NCI-H1417 (cell line): ENCODE data around the gene BTBD19.
"Not testable (repeated sequence)": the region's sequence is repeated elsewhere in the genome, so short reads cannot be mapped to it uniquely, and the experiment has no call there.

Source experiments
- DNase-seq, 3 experiments: peaks; one replicate each; lab custom pipeline; 2025; lab: John Stamatoyannopoulos, UW

The BTBD19 gene

GRCh38 chr1:44787506-44787905 is 20.8 kb upstream of the BTBD19 start:
- DNase-seq, result no peak

DNA sequence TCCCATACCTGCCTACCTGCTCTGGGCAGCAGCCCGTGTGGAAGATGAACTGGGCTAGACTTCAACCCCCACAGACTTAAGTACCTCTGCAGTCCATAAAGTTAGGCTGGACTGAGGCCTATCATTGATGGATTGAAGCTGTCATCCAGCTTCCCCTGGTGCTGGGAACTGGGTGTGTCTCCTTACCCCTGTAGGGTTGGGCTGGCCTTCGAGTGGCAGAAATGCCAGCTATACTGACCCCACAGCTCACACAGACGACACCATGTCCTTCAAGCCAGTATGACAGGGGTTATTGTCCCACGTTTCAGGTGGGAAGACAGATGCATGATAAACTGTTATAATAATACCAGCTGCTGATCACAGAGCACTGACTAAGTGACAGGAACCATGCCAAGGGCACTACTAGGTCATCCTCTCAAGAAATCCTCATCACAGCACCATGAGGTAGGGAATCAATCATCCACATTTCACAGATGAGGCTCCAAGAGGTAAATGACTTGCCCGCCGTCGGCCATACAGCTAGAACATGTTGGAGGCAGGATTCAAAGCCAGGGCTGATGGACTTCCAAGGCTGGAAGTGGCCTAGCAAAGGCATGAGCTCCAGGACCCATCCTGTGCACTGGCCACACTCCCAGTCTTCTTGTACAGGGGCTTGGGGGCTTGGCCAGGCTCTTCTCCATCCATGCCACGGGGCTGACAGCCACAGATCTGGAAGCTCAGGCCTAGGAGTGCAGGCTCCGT is 20.0 kb upstream of the BTBD19 start, which contains the start of gene BEST4:
Gene BEST4 (minus strand): TSS at position 51 of the 741 bp plus-strand sequence. CDS start 465 bp downstream, outside the sequence.
- DNase-seq, result no peak

DNA sequence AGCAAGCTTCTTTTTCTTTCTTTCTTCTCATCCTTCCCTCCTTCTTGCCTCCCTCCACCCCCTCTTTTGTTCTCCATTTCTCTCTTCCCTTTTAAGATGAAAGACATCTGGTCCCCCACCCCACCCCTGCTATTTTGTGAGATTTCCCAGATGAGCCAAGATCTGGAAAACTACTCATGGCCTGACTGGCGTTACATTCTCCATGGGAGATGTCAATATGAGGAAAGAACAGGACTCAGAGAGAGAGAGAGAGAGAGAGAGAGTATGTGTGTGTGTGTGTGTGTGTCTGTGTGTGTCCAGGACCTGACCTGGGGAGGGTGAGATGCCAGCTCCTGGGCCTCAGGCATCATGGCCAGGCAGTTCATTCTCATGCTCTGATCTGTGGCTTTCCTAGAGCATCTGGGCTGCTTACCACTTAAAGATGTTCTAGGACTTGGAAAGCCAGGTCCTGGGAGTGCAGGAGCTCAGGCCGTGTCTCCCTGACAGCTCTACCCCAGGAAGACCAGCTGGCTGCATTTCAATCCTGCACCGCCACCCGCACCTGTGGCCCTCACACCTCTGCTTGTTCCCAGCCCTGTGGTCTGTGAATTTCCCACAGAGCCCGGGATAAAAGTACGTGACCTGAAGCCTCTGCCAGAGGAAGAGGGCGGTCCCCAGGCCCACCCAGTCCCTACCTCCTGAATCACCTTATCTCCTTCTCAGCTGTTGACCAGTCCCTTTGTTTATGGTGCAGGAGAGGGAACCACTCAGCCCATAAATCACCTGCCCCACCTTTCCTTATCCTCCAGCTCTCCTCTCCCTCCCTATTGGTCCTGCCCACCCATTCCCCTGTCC is 17.1 kb upstream of the BTBD19 start:
- DNase-seq, result no peak

GRCh38 chr1:44792736-44793502 is 15.4 kb upstream of the BTBD19 start:
- no peak for DNase-seq

- not testable (repeated sequence) for DNase-seq
Measured at GRCh38 chr1:44797886-44798285, 10.4 kb upstream of the BTBD19 start.

DNA sequence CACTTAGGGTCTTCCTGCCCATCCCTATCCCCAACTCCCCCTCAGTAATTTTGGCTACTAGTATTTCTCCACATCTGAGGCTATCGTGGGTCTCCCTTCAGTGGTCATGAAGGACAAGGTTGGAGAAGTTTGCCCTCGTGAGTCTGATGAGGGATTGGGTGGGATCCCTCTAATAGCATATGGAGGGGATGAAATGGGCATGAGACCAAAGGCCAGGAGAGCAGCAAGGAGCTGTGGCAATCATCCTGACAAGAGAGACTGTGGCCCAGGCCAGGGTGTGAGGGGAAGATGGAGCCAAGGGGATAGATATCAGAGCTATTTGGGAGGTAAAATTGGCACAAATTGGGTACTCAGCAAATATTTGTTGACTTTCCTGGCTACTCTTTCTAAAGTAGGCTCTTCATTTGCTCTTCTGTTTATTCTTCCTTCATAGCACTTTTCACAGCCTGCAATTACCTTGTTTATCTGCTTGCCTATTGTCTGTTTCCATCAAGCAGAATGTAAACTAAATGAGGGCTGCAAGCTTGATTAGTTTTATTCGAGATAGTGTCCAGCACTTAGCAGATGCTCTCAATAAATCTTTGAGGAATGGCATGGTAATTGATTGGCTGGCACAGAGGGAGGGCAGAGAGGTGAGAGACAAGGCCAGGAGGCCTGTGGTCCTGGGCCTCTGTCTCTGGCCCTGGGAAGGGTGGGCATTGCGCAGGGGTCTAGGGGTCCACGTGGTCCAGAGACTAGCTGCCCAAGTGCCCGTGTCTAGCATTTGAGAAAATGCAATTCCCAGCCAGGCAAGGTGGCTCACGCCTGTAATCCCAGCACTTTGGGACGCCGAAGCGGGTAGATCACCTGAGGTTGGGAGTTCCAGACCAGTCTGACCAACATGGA is 9.6 kb upstream of the BTBD19 start:
- DNase-seq, result peak in 2 of 3 experiments; percentile 40 to 84

- DNase-seq, result peak; percentile 96 to 99 (median 98)
Measured at GRCh38 chr1:44799770-44800584, 8.3 kb upstream of the BTBD19 start, which contains the start of gene PLK3. Gene PLK3, plus strand, starts transcription at chr1:44800377. Its CDS starts 87 bp downstream, at chr1:44800464.

GRCh38 chr1:44801491-44802305 is 6.6 kb upstream of the BTBD19 start:
- DNase-seq, result no peak

- no peak for DNase-seq
Measured at GRCh38 chr1:44802306-44803061, 5.8 kb upstream of the BTBD19 start.

- DNase-seq, result no peak
Measured at GRCh38 chr1:44803062-44803311, 5.3 kb upstream of the BTBD19 start.

GRCh38 chr1:44803312-44804095 is 4.8 kb upstream of the BTBD19 start:
- DNase-seq, result no peak

- no peak for DNase-seq
Measured at GRCh38 chr1:44805311-44806024, 2.9 kb upstream of the BTBD19 start.

GRCh38 chr1:44806025-44806703 is 2.2 kb upstream of the BTBD19 start:
- no peak for DNase-seq

GRCh38 chr1:44806704-44807363 is 1.5 kb upstream of the BTBD19 start, which contains the start of gene DYNLT4:
Gene DYNLT4, minus strand, starts transcription at chr1:44807351. Its CDS starts 683 bp downstream, at chr1:44806668.
- no peak for DNase-seq

- DNase-seq, result peak in 2 of 3 experiments; percentile 68 to 80
Measured at GRCh38 chr1:44807364-44808062, 810 bp upstream of the BTBD19 start.
